ENCODE measurements around the gene AIMP2. TPM values are rescaled to one million over a fixed set of nuclear protein-coding genes. Genes with fewer than 3 reads are reported as not detected.

AIMP2 gene
- total RNA-seq, 4 donors from 2014 or later = 28.7 to 36.9 (median 34.7) TPM

GRCh38 chr7:6012355-6013104 is 3.5 kb downstream of the AIMP2 start:
- TF ChIP-seq POLR2A (IDR thresholded peaks at IDR 0.05) (no peak), CTCF (IDR thresholded peaks at IDR 0.05) (no peak), EP300 (IDR thresholded peaks at IDR 0.05) (no peak)
- no peak overlapping the region for H3K27ac ChIP-seq
- DNase-seq (ENCODE audit: low spot score in 2 of 2) = no peak
- H3K27me3 ChIP-seq = no peaks in the 10 kb centered on the region
- WGBS, 2 donors = 80 to 82% methylated on average over 14 of the region's 14 CpGs
- H3K4me3 ChIP-seq = no peak overlapping the region
- peaks cover 0 to 41% (median 10%) of the 10 kb centered on the region in 4 donors for H3K4me1 ChIP-seq
- H3K9me3 ChIP-seq = no peaks in the 10 kb centered on the region
- peaks cover 0 to 26% (median 2%) of the 10 kb centered on the region in 3 donors for H3K36me3 ChIP-seq

GRCh38 chr7:6015917-6016652 is 7.0 kb downstream of the AIMP2 start:
- DNase-seq (ENCODE audit: low spot score in 2 of 2) = peak; percentile 66 to 70
- Histone ChIP-seq H3K27ac (peak overlapping the region in 2 of 4 donors; percentile 43 to 47), H3K4me1 (peaks cover 0 to 19% (median 0%) of the 10 kb centered on the region in 4 donors), H3K36me3 (peaks cover 0 to 62% (median 20%) of the 10 kb centered on the region in 3 donors), H3K27me3 (no peaks in the 10 kb centered on the region), H3K4me3 (no peak overlapping the region), H3K9me3 (no peaks in the 10 kb centered on the region)
- 67 to 77% methylated on average over 8 of the region's 8 CpGs for WGBS, 2 donors
- TF ChIP-seq EP300 (IDR thresholded peaks at IDR 0.05) = peak in 1 of 2 donors; percentile 36
- no peak for TF ChIP-seq POLR2A (IDR thresholded peaks at IDR 0.05)

- WGBS, 2 donors = 86 to 87% methylated on average over 8 of the region's 8 CpGs
- H3K27ac ChIP-seq = peak overlapping the region in 1 of 4 donors; percentile 25
- H3K36me3 ChIP-seq = peaks cover 0 to 67% (median 21%) of the 10 kb centered on the region in 3 donors
These were observed 7.5 kb downstream of the AIMP2 start for GRCh38 chr7:6016653-6016966.

DNA sequence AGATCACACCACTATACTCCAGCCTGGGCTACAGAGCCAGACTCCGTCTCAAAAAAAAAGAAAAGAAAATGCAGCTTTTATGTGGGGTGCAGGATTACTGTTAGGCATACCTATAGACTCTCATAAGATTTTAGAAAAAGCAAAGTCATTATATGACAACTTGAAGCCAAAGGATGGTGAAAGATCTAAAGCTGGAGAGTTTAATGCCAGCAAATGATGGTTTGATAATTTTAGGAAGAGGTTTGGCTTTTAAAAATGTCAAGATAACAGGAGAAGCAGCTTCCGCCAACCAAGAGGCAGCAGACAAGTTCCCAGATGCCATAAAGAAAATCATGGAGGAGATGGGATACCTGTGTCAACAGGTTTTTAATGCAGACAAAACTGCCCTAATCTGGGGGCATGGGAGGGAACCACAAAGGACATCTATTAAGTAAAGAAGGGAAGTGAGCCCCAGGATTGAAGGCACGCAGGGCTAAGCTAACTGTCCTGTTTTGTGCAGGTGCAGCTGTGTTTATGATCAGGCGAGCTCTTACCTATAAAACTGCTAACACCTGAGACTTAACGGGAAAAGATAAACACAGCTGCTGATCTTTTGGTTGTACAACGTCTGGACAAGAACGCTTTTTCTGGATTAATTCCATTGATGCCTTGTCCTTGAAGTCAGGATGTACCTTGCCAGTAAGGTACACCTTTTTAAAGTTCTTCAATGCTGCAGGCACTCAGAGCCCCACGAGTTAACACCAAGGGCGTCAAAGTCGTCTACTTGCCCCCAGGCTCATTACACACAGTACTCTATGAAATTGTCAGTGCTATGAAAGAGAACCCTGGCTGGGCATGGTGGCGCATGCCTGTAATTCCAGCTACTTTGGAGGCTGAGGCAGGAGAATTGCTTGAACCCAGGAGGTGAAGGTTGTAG is 11.6 kb downstream of the AIMP2 start:
- no peaks in the 10 kb centered on the region for H3K9me3 ChIP-seq
- no peak for DNase-seq (ENCODE audit: low spot score in 2 of 2)
- H3K4me3 ChIP-seq = no peak overlapping the region
- WGBS, 2 donors = 87 to 89% methylated on average over 11 of the region's 11 CpGs
- no peak for TF ChIP-seq EP300 (IDR thresholded peaks at IDR 0.05)
- TF ChIP-seq POLR2A (IDR thresholded peaks at IDR 0.05) = no peak
- no peak for TF ChIP-seq CTCF (IDR thresholded peaks at IDR 0.05)
- peaks cover 0 to 12% (median 0%) of the 10 kb centered on the region in 4 donors for H3K4me1 ChIP-seq
- H3K27ac ChIP-seq = no peak overlapping the region
- no peaks in the 10 kb centered on the region for H3K27me3 ChIP-seq
- peaks cover 0 to 100% (median 42%) of the 10 kb centered on the region in 3 donors for H3K36me3 ChIP-seq

More at GRCh38 chr7:6016653-6016966, 7.5 kb downstream of the AIMP2 start:
- no peak for DNase-seq (ENCODE audit: low spot score in 2 of 2)
- H3K4me1 ChIP-seq = peaks cover 0 to 19% (median 0%) of the 10 kb centered on the region in 4 donors
- H3K27me3 ChIP-seq = no peaks in the 10 kb centered on the region
- H3K9me3 ChIP-seq = no peaks in the 10 kb centered on the region
- no peak overlapping the region for H3K4me3 ChIP-seq
- TF ChIP-seq POLR2A (IDR thresholded peaks at IDR 0.05) (no peak), CTCF (IDR thresholded peaks at IDR 0.05) (no peak), EP300 (IDR thresholded peaks at IDR 0.05) (no peak)

DNA sequence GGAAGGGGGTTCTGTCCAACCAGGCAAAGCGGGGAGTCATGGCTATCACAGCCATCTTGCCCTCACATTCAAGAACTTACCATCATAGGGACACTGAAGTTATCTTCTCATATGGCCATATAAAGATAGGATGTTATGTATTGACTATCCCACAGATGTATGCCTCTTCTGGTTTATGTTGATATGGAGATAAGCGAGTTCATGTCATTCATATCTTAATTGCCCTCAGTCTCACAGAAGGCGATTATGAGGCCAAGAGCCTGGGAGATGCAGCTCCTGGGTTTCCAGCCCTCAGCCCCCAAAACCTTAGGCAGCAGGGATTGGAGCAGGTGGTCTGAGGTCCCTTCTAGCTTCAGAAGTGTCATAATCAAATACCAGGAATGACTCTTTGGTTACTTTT is 13.6 kb downstream of the AIMP2 start:
- Histone ChIP-seq H3K27me3 (no peaks in the 10 kb centered on the region), H3K36me3 (peaks cover 0 to 100% (median 41%) of the 10 kb centered on the region in 3 donors), H3K27ac (no peak overlapping the region), H3K4me1 (peaks cover 0 to 12% (median 0%) of the 10 kb centered on the region in 4 donors), H3K4me3 (no peak overlapping the region), H3K9me3 (no peaks in the 10 kb centered on the region)
- TF ChIP-seq CTCF (IDR thresholded peaks at IDR 0.05) = no peak
- 91 to 93% methylated on average over 3 of the region's 3 CpGs for WGBS, 2 donors
- no peak for DNase-seq (ENCODE audit: low spot score in 2 of 2)
